NCI-H187 treated with DMSO at 0.1 percent for 48 hours (cell line): ENCODE results near the gene LRP6.
"Not testable (repeated sequence)": the region's sequence is repeated elsewhere in the genome, so short reads cannot be mapped to it uniquely, and the experiment has no call there.

Experiments used
- DNase-seq: peaks from one replicate; lab custom pipeline; 2025; lab: John Stamatoyannopoulos, UW

Gene LRP6

GRCh38 chr12:12121061-12121460, 145.8 kb downstream of the LRP6 start:
- no peak for DNase-seq

DNA sequence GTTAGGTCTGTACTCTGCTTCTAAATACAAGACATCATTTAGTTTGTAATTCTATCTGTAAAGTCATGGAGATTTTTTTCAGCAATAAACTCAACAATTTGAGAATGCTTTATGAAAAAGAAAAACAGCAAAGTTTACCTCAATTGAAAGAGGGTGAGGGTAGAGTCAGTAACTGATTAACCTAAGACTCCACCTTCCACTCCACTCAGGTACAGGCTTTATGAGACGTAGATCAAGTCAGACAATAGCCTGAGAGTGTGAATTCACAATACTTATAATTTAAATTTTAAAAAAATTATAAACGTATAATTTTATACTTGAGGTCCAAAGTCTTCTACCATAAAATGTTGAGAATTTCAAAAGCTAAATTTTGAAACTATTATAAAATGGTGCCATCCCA, 150.2 kb downstream of the LRP6 start:
- DNase-seq = no peak

- DNase-seq = no peak
Measured at GRCh38 chr12:12115514-12115913, 151.3 kb downstream of the LRP6 start.

- not testable (repeated sequence) for DNase-seq
Measured at GRCh38 chr12:12110923-12111555, 155.8 kb downstream of the LRP6 start.

DNA sequence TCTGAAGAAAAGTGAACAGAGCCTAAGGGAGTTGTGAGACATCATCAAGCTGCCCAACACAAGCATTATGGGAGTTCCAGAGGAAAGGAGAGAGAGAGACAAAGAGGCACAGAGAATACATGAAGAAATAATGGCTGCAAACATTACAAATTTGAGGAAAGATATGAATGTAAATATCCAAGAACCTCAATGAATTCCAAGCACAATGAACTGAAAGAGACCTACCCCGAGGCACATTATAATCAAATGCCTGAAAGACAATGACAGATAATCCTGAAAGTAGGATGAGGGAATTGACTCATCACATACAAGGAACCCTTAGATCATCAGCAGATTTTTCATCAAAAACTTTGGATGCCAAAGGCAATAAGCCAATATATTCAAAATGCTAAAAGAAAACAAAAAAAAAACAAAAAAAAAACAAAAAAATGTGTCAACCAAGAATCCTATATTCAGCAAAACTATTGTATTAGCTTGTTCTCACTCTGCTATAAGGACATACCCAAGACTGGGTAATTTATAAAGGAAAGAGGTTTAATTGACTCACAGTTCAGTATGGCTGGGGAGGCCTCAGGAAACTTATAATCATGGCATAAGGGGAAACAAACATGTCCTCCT, 158.3 kb downstream of the LRP6 start:
- DNase-seq = no peak

- no peak for DNase-seq
Measured at GRCh38 chr12:12107678-12108077, 159.2 kb downstream of the LRP6 start.

DNA sequence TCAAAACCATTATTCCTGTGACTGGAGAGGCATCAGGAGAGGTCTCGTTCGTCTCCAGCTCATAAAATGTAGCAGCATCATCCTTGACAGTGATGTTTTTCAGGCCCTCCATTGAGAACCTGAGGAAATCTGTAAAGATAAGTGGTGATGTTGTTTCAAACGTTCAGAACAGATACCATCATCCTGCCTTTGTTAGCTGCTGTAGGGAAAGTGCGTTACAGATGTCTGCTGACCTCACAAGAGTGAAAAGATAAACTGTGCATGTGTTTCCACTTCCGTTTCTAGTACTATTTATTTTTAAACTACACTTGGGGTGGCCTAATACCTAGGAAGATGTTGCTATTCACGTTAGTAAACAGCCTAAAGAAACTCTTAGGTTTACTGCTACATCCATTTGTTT, 167.7 kb downstream of the LRP6 start:
- DNase-seq = no peak

GRCh38 chr12:12098691-12099015, 168.2 kb downstream of the LRP6 start:
- no peak for DNase-seq

DNA sequence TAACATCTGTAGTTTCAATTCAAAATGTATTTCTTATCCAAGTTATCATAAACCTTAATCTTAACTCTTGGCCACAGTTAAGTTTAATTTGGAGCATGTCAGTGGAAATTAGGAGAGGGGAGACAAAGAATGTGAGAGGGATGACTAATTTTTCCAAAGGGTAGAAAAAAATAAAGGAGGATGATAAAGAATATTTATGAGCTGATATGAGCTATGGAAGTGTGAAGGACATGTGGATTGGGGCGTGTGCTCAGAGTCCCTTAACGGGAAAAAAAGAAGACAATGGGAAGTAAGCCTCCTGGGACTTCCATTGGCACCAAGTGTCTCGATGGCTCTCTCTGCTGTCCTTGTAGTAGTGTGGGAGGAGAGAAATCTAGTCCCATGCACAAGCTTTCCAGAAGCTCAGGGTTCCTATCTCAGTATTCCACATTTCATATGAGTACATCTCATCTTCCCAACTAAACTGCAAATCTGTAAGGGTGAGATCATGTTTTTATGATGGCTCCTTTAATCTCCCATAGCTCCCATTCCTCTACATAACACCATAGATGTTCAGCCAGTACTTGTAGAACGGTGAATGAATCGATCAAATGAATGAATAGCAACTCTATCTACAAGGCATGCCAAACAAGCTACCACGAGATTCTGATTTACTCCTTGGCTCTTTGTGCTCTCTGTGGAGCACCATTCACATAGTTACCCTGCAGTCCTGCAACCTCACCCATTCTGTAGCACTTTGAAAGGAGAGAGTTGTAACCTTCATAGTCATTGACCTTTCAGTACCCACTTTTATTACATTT, 168.8 kb downstream of the LRP6 start:
- no peak for DNase-seq

GRCh38 chr12:12095021-12095420, 171.8 kb downstream of the LRP6 start:
- no peak for DNase-seq

GRCh38 chr12:12094481-12094880, 172.4 kb downstream of the LRP6 start:
- DNase-seq = no peak

GRCh38 chr12:12091977-12092663, 174.7 kb downstream of the LRP6 start:
- no peak for DNase-seq

DNA sequence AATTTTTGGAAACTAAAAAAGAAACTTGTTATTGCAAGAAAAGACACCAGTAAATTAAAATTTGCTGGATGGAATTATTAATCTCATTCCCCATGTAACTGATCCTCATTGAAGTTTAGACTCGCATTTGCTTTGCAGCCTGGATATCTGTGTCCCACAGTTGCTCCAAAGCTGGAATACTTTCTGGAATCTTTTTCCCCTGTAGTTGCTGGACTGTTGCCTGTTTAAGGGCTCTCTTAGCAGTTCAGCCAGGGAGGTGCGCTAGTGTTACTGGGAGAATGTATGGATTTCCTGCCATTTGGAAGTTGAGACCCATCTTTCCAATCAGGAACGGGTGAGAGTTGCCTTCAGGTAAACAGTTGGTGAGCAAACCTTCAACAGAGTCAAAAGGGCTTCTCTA, 175.8 kb downstream of the LRP6 start:
- DNase-seq = no peak

DNA sequence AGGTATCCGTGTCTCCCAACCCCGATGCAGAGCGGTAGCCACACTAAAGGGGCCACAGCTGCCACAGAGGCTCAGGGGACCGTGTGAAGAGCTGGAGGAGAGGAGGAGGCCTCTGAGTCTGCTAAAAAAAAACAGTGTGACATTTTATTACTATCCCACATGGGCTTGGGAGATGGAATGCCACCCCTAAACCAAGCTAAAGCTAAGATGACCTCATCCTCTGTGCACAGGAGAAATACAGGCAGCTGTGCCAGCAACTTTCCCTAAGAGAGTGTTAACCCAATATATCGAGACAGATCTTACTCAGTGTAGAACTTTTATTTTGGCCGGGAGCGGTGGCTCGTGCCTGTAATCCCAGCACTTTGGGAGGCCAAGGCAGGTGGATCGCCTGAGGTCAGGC, 178.1 kb downstream of the LRP6 start:
- no peak for DNase-seq

- DNase-seq = no peak
Measured at GRCh38 chr12:12088147-12088546, 178.7 kb downstream of the LRP6 start.

DNA sequence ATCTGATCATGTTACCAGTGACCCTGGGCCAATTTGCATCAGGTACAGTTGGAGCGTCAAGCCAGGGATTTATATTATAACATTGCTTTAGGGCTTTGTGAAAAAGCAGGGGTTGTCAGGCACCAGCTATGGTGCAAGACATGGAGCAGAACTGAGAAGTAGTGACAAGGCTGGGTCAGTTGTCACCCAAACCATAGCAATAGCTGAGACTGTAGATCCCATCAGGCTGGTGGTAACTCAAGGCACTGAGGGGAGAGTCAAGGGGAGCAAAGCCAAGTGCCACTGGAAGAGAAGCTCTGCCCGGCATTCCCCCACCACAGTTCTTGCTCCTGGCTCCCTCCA, 179.2 kb downstream of the LRP6 start:
- no peak for DNase-seq

GRCh38 chr12:12086973-12087692, 179.7 kb downstream of the LRP6 start:
- no peak for DNase-seq

DNA sequence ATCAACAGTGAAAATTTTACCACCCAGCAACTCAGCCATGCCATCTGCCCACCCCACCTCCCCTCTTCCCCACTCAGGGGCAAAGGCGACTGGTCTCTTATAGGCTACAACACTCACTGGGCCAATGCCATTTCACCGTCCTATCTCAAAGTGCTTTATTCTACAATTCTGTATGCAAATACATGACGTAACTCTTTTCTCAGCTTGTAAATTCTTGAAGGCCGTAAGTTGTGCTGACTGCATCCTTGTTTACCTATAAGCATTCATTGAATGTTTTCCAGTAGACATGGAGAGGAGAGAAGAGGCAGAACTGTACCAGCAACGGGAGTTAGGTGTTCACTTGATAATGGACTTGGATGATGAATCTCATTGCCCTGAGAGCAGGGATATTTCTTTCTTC, 180.5 kb downstream of the LRP6 start:
- no peak for DNase-seq

GRCh38 chr12:12083688-12084087, 183.2 kb downstream of the LRP6 start:
- no peak for DNase-seq

- no peak for DNase-seq
Measured at GRCh38 chr12:12081836-12082497, 184.9 kb downstream of the LRP6 start.

DNA sequence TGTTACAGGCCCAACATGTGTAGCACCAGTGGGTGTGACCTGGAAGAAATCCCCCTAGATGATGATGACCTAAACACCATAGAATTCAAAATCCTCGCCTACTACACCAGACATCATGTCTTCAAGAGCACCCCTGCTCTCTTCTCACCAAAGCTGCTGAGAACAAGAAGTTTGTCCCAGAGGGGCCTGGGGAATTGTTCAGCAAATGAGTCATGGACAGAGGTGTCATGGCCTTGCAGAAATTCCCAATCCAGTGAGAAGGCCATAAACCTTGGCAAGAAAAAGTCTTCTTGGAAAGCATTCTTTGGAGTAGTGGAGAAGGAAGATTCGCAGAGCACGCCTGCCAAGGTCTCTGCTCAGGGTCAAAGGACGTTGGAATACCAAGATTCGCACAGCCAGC, 187.6 kb downstream of the LRP6 start:
- no peak for DNase-seq
